ENCODE data around the gene WRAP73.

The WRAP73 gene

GRCh38 chr1:3649342-3650247 is at the start of gene WRAP73:
WRAP73 (minus strand) TSS chr1:3650103; CDS start chr1:3649999, 104 bp downstream.
- DNase-seq, result peak; percentile 87
- no peak within 1 kb of the TSS for H3K27ac Mint-ChIP-seq
- H3K4me3 Mint-ChIP-seq, result peak within 1 kb of the TSS; percentile 82
- peaks cover 25% of the 10 kb centered on the region for H3K27me3 Mint-ChIP-seq
- no peaks in the 10 kb centered on the region for H3K9me3 Mint-ChIP-seq
- ATAC-seq, result peak; percentile 94
- H3K36me3 Mint-ChIP-seq (ENCODE audit: low read depth), result peaks cover 5% of the 10 kb centered on the region
- H3K4me1 Mint-ChIP-seq, result peaks cover 28% of the 10 kb centered on the region

DNA sequence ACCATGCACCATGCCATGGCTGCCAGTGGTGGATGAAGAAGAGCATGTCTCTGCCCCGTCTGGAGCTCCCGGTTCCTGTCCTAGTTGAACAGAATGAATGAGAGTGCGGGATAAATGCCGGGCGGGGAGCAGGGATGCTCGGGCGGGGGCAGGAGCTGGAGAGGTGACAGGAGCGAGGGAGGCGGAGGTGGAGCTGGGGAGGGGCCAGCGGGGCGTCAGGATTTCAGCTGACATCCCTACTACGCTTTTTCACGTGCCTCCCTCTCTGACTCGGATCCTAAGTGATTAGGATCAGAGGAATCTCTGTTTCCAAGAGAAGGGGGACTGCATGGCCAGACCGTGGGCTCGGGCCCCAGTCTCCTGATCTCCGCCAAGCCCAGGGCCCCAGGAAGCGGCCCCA is 49.7 kb upstream of the WRAP73 start:
- Mint-ChIP-seq H3K36me3 (ENCODE audit: low read depth) (no peaks in the 10 kb centered on the region), H3K27ac (no peak overlapping the region), H3K4me3 (no peak overlapping the region), H3K4me1 (peaks cover 4% of the 10 kb centered on the region), H3K9me3 (no peaks in the 10 kb centered on the region), H3K27me3 (peaks cover 11% of the 10 kb centered on the region)
- DNase-seq, result no peak
- no peak for ATAC-seq

- Mint-ChIP-seq H3K27me3 (peaks cover 11% of the 10 kb centered on the region), H3K36me3 (ENCODE audit: low read depth) (no peaks in the 10 kb centered on the region), H3K27ac (no peak overlapping the region), H3K4me3 (no peak overlapping the region), H3K9me3 (no peaks in the 10 kb centered on the region), H3K4me1 (no peaks in the 10 kb centered on the region)
- ATAC-seq (no peak), DNase-seq (no peak)
Measured at GRCh38 chr1:3698660-3699408, 48.9 kb upstream of the WRAP73 start.

GRCh38 chr1:3697810-3698209 is 47.9 kb upstream of the WRAP73 start:
- H3K36me3 Mint-ChIP-seq (ENCODE audit: low read depth), result no peaks in the 10 kb centered on the region
- peaks cover 11% of the 10 kb centered on the region for H3K27me3 Mint-ChIP-seq
- no peaks in the 10 kb centered on the region for H3K4me1 Mint-ChIP-seq
- H3K4me3 Mint-ChIP-seq, result no peak overlapping the region
- H3K9me3 Mint-ChIP-seq, result no peaks in the 10 kb centered on the region
- no peak for DNase-seq
- no peak for ATAC-seq
- no peak overlapping the region for H3K27ac Mint-ChIP-seq

- ATAC-seq (no peak), DNase-seq (no peak)
- Mint-ChIP-seq H3K4me1 (no peaks in the 10 kb centered on the region), H3K27ac (no peak overlapping the region), H3K36me3 (ENCODE audit: low read depth) (no peaks in the 10 kb centered on the region), H3K9me3 (no peaks in the 10 kb centered on the region), H3K27me3 (peaks cover 11% of the 10 kb centered on the region), H3K4me3 (no peak overlapping the region)
Measured at GRCh38 chr1:3697104-3697503, 47.2 kb upstream of the WRAP73 start.

GRCh38 chr1:3696689-3697088 is 46.8 kb upstream of the WRAP73 start:
- Mint-ChIP-seq H3K9me3 (no peaks in the 10 kb centered on the region), H3K27ac (no peak overlapping the region), H3K4me3 (no peak overlapping the region), H3K27me3 (peaks cover 11% of the 10 kb centered on the region), H3K36me3 (ENCODE audit: low read depth) (no peaks in the 10 kb centered on the region), H3K4me1 (no peaks in the 10 kb centered on the region)
- ATAC-seq (no peak), DNase-seq (no peak)

DNA sequence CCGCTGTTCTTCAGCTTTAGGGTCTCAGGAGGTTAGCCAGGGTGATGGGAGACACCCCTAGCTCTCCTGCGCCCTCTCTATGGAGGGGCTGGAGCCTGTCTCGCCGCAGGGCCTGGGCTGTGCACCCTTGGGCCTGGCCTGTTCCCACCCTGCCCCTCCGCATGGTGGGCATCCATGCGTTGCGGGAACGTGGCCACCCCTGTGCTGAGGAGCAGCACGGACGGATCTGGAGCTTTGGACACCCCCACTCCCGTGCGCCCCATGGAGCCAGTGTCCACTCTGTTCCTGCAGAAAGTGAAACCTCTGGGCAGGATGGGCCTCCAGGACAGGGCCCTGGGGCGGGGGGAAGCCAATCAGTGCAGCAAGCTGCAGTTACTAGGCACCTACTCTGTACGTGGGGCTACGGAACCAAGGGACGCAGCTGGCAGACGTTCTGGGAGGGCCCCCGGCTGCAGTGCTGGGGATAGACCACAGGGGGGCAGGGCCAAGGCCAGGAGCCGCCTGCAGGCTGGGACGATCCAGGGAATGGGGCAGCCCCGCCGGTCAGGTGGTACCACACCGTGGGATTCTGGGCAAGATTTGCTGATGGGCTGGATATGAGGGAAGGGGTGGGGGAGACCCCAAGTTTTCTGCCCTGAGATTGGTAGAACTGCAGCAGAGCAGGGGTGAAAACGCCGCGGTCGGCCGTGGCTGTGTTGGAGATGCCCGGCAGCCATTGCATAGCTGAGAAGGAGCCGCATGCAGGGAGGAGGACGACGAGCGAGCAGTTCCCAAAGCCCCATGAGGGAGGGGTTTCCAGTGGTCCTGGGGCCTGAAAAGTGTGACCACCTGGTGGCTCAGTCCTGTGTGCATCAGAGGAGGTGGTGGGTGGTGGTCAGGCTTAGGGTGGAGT is 45.7 kb upstream of the WRAP73 start:
- DNase-seq (peak; percentile 54), ATAC-seq (peak; percentile 48)
- H3K36me3 Mint-ChIP-seq (ENCODE audit: low read depth), result no peaks in the 10 kb centered on the region
- H3K4me1 Mint-ChIP-seq, result no peaks in the 10 kb centered on the region
- H3K9me3 Mint-ChIP-seq, result no peaks in the 10 kb centered on the region
- peaks cover 11% of the 10 kb centered on the region for H3K27me3 Mint-ChIP-seq
- no peak overlapping the region for H3K4me3 Mint-ChIP-seq
- no peak overlapping the region for H3K27ac Mint-ChIP-seq

DNA sequence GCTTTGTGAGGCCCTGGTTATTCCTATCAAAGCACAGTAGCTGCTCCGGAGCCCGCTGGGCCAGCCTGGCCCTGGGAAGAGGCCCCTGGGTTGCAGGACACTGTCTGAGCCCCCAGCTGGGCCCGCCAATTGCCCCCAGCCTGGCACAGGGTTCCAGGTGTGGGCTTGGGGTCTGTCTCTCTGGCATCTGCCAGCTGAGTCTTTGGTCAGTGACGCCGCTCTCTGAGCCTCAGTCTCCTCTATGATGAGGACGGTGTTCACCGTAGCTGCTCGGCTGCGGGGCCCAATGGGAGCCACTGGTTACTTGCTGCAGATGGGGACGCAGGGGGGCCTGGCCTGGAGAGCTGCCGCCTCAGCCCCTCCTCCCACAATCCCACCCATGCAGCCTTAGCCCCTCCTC is 43.4 kb upstream of the WRAP73 start:
- no peaks in the 10 kb centered on the region for H3K4me1 Mint-ChIP-seq
- H3K36me3 Mint-ChIP-seq (ENCODE audit: low read depth), result no peaks in the 10 kb centered on the region
- no peak overlapping the region for H3K4me3 Mint-ChIP-seq
- ATAC-seq (no peak), DNase-seq (no peak)
- peaks cover 11% of the 10 kb centered on the region for H3K27me3 Mint-ChIP-seq
- H3K9me3 Mint-ChIP-seq, result no peaks in the 10 kb centered on the region
- no peak overlapping the region for H3K27ac Mint-ChIP-seq

- Mint-ChIP-seq H3K27ac (no peak overlapping the region), H3K4me3 (no peak overlapping the region), H3K27me3 (peaks cover 10% of the 10 kb centered on the region), H3K36me3 (ENCODE audit: low read depth) (no peaks in the 10 kb centered on the region), H3K9me3 (no peaks in the 10 kb centered on the region), H3K4me1 (no peaks in the 10 kb centered on the region)
- ATAC-seq (no peak), DNase-seq (no peak)
Measured at GRCh38 chr1:3692598-3692997, 42.7 kb upstream of the WRAP73 start.

DNA sequence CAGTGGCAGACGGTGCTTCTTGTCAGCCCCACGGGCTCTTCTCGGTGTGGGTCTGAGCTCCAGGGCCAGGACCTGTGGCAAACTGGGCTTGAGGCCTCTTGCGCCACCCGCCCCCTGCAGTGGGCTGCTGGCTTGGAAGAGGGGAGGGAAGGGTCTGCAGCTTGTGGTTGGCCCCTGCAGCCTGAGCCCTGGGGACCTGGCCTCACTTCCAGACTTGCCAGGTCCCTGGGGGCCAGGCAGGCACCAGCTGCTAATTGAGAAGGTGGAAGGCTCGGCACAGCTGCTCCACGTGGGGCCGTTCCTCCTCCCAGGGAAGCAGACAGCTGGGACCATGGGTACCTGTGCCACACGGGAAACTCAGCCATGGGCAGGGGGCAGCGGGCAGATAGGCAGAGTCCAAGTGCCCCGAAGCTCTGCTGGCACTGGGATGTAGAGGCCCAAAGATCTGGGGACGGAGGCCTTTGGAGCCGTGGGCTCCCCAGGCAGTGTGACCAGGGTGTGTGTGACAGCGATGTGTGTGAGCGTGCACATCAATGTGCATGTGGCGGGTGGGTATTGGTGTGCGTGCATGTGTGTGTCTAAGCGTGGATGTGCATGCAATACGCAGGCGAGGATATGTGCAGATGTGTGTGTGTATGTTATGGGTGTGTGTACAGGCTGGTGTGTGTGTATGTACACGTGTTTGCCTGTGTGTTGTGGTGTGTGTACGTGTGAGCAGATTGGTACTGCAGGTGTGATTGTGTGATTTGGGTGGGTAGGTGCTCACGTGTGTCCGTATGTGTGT is 41.7 kb upstream of the WRAP73 start:
- Mint-ChIP-seq H3K27ac (no peak overlapping the region), H3K36me3 (ENCODE audit: low read depth) (no peaks in the 10 kb centered on the region), H3K4me3 (no peak overlapping the region), H3K27me3 (peaks cover 8% of the 10 kb centered on the region), H3K9me3 (no peaks in the 10 kb centered on the region), H3K4me1 (no peaks in the 10 kb centered on the region)
- ATAC-seq, result no peak
- no peak for DNase-seq

DNA sequence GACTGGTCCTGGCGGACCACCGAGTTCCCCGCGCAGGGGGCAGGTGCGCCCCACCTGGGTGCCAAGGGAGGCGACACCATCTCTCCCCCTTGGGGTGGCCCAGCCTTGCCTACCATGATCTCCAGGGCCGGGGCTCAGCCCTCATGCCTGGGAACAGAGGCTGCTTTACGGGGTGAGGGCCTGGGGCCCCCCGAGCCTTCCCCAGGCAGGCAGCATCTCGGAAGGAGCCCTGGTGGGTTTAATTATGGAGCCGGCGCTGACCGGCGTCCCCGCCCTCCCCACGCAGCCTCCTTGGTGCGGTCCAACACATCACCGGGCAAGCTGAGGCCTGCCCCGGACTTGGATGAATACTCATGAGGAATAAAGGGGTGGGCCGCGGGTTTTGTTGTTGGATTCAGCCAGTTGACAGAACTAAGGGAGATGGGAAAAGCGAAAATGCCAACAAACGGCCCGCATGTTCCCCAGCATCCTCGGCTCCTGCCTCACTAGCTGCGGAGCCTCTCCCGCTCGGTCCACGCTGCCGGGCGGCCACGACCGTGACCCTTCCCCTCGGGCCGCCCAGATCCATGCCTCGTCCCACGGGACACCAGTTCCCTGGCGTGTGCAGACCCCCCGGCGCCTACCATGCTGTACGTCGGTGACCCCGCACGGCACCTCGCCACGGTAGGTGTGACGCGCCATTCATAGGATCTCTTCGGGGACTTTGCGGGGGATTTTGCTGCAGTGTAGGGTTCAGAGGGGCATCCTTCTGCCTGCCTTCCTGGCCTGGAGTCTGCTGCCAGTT is 40.6 kb upstream of the WRAP73 start:
- no peak for ATAC-seq
- Mint-ChIP-seq H3K27me3 (no peaks in the 10 kb centered on the region), H3K9me3 (no peaks in the 10 kb centered on the region), H3K36me3 (ENCODE audit: low read depth) (no peaks in the 10 kb centered on the region), H3K27ac (no peak overlapping the region), H3K4me3 (no peak overlapping the region), H3K4me1 (no peaks in the 10 kb centered on the region)
- DNase-seq, result no peak

DNA sequence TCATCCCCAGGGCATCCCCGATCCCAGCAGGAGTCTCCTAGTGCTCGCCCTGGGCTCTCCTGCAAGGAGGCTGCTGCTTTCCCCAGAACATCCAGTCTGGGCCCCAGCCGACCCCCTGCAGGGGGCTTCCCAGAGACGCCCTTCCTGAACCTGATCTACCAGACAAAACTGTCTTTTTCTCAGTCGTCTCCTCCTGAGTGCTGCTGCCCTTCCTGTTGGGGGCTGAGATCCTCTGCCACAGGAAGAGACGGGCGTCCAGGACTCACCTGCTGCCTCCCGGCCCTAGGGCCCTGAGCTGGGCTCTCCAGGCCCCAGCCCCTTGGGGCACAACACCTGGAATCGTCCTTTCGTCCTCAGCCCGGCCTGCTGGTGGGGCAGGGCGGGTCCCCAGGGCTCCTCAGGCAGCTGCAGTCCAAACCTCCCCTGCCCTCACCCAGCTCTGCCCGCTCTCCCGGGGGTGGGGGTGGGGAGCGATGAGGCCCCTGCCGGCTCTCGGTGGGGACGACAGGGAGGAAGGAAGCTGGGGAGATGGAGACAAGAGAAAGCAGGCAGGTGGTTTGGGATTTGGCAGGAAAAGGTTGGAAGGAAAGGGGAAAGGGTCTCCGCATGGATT is 39.3 kb upstream of the WRAP73 start:
- no peak overlapping the region for H3K27ac Mint-ChIP-seq
- no peaks in the 10 kb centered on the region for H3K36me3 Mint-ChIP-seq (ENCODE audit: low read depth)
- DNase-seq, result no peak
- ATAC-seq, result no peak
- H3K27me3 Mint-ChIP-seq, result peaks cover 2% of the 10 kb centered on the region
- H3K4me1 Mint-ChIP-seq, result no peaks in the 10 kb centered on the region
- no peak overlapping the region for H3K4me3 Mint-ChIP-seq
- no peaks in the 10 kb centered on the region for H3K9me3 Mint-ChIP-seq
